ENCODE measurements around the gene IL17B.
A peak's percentile ranks its signal among the peaks of the same experiment; 100 is the strongest.
"Not testable (repeated sequence)": the region's sequence is repeated elsewhere in the genome, so short reads cannot be mapped to it uniquely, and the experiment has no call there.

The IL17B gene

GRCh38 chr5:149397530-149397929, 18.4 kb upstream of the IL17B start:
- no peak for TF ChIP-seq CTCF (IDR thresholded peaks at IDR 0.05; ENCODE audit: low read depth, low read length)

GRCh38 chr5:149394996-149395395, 15.9 kb upstream of the IL17B start:
- not testable (repeated sequence) for H3K27me3 ChIP-seq; H3K4me3 ChIP-seq (ENCODE audit: low read depth, low read length); DNase-seq; H3K9me3 ChIP-seq; H3K36me3 ChIP-seq
- H3K4me1 ChIP-seq, result peaks cover 11% of the 10 kb centered on the region

More at GRCh38 chr5:149397530-149397929, 18.4 kb upstream of the IL17B start:
- peaks cover 18% of the 10 kb centered on the region for H3K4me1 ChIP-seq
- H3K27me3 ChIP-seq, result no peaks in the 10 kb centered on the region
- no peak overlapping the region for H3K4me3 ChIP-seq (ENCODE audit: low read depth, low read length)
- H3K36me3 ChIP-seq, result no peaks in the 10 kb centered on the region
- DNase-seq, result no peak
- H3K9me3 ChIP-seq, result no peaks in the 10 kb centered on the region

GRCh38 chr5:149392718-149393117, 13.6 kb upstream of the IL17B start:
- no peak for TF ChIP-seq CTCF (IDR thresholded peaks at IDR 0.05; ENCODE audit: low read depth, low read length)
- no peaks in the 10 kb centered on the region for H3K27me3 ChIP-seq
- H3K4me3 ChIP-seq (ENCODE audit: low read depth, low read length), result no peak overlapping the region
- H3K9me3 ChIP-seq, result no peaks in the 10 kb centered on the region
- H3K36me3 ChIP-seq, result no peaks in the 10 kb centered on the region
- peaks cover 6% of the 10 kb centered on the region for H3K4me1 ChIP-seq
- no peak for DNase-seq

- Histone ChIP-seq H3K27me3 (no peaks in the 10 kb centered on the region), H3K36me3 (no peaks in the 10 kb centered on the region), H3K9me3 (no peaks in the 10 kb centered on the region), H3K4me3 (ENCODE audit: low read depth, low read length) (no peak overlapping the region), H3K4me1 (peaks cover 6% of the 10 kb centered on the region)
- TF ChIP-seq CTCF (IDR thresholded peaks at IDR 0.05; ENCODE audit: low read depth, low read length), result no peak
- no peak for DNase-seq
Measured at GRCh38 chr5:149391524-149391923, 12.4 kb upstream of the IL17B start.

GRCh38 chr5:149391076-149391475, 12.0 kb upstream of the IL17B start:
- not testable (repeated sequence) for H3K9me3 ChIP-seq; DNase-seq; H3K36me3 ChIP-seq; H3K4me3 ChIP-seq (ENCODE audit: low read depth, low read length); H3K27me3 ChIP-seq; H3K4me1 ChIP-seq

- DNase-seq, result peak; percentile 54
- Histone ChIP-seq H3K9me3 (no peaks in the 10 kb centered on the region), H3K36me3 (no peaks in the 10 kb centered on the region), H3K4me3 (ENCODE audit: low read depth, low read length) (no peak overlapping the region), H3K4me1 (peaks cover 20% of the 10 kb centered on the region), H3K27me3 (no peaks in the 10 kb centered on the region)
- TF ChIP-seq CTCF (IDR thresholded peaks at IDR 0.05; ENCODE audit: low read depth, low read length), result no peak
Measured at GRCh38 chr5:149389552-149390495, 10.7 kb upstream of the IL17B start.

- H3K9me3 ChIP-seq, result no peaks in the 10 kb centered on the region
- no peaks in the 10 kb centered on the region for H3K27me3 ChIP-seq
- no peak overlapping the region for H3K4me3 ChIP-seq (ENCODE audit: low read depth, low read length)
- DNase-seq, result no peak
- H3K36me3 ChIP-seq, result no peaks in the 10 kb centered on the region
- H3K4me1 ChIP-seq, result peaks cover 20% of the 10 kb centered on the region
- TF ChIP-seq CTCF (IDR thresholded peaks at IDR 0.05; ENCODE audit: low read depth, low read length), result no peak
Measured at GRCh38 chr5:149388498-149389190, 9.6 kb upstream of the IL17B start.

Data from BE2C (cell line).